Gastrocnemius medialis (tissue), 4 donors: ENCODE data around the gene IL18R1. TPM values are rescaled to one million over a fixed set of nuclear protein-coding genes. Genes with fewer than 3 reads are reported as not detected.

Source experiments
- ATAC-seq, 2 donors: fragments of 150-250 bp; one replicate each; pipeline ENCODE4 v1.9.1; 2016
- DNase-seq, 2 donors: peaks; one replicate each; pipeline ENCODE4 v3.0.0-alpha.2; 2019
- H3K27ac ChIP-seq, 4 donors: fragments of 200-600 bp; sonication (generic); 1 replicate in 1 of 4; 2 replicates in 3 of 4; pipeline ENCODE4 v1.5.1; 2016 to 2018; ENCODE audit warnings: mild to moderate bottlenecking in 2 of 4, moderate library complexity in 1 of 4
- H3K27me3 ChIP-seq, 3 donors: fragments of 200-600 bp; sonication (generic) in 2 of 3; 1 replicate in 1 of 3; 2 replicates in 2 of 3; pipeline versions ENCODE4 v1.5.1 to v1.6.0; 2016 to 2019; ENCODE audit warnings: mild to moderate bottlenecking in 1 of 3, moderate library complexity in 1 of 3
- H3K36me3 ChIP-seq, 2 donors: fragments of 200-600 bp; sonication (generic) in 1 of 2; one replicate each; pipeline ENCODE4 v1.5.1; 2017 to 2018
- H3K4me1 ChIP-seq, 2 donors: fragments of 200-600 bp; sonication (generic) in 1 of 2; one replicate each; pipeline ENCODE4 v1.5.1; 2016 to 2017; ENCODE audit warnings: mild to moderate bottlenecking in 2 of 2
- H3K4me3 ChIP-seq, 4 donors: fragments of 200-600 bp; sonication (generic) in 3 of 4; 1 replicate in 1 of 4; 2 replicates in 3 of 4; pipeline ENCODE4 v1.5.1; 2016 to 2019; ENCODE audit warnings: mild to moderate bottlenecking in 2 of 4
- H3K9me3 ChIP-seq, 3 donors: fragments of 200-600 bp; sonication (generic) in 2 of 3; 1 replicate in 1 of 3; 2 replicates in 2 of 3; pipeline ENCODE4 v1.5.1; 2016 to 2019
- CTCF ChIP-seq, 5 experiments: fragments of 450-650 bp in 3 of 5; fragments of 200-600 bp in 2 of 5; sonication (generic) in 2 of 5; IDR thresholded peaks in 4 of 5; conservative IDR thresholded peaks in 1 of 5; 1 replicate in 4 of 5; 2 replicates in 1 of 5; pipeline ENCODE4 v1.5.1; 2016 to 2019; ENCODE audit warnings: antibody characterized with exemption in 5 of 5, mild to moderate bottlenecking in 3 of 5, moderate library complexity in 3 of 5
- POLR2A ChIP-seq, 2 donors: fragments of 450-650 bp; IDR thresholded peaks; one replicate each; pipeline ENCODE4 v1.6.1; 2017; ENCODE audit warnings: antibody characterized with exemption in 2 of 2, mild to moderate bottlenecking in 2 of 2, moderate library complexity in 2 of 2
- in situ Hi-C, 4 donors: fragments of 200-750 bp; cut with MboI; loops; one replicate each; pipeline versions ENCODE4 v1.15.0 to v1.8.0; 2017; ENCODE audit warnings: low sequenced_read_pairs in 4 of 4
- intact Hi-C: fragments of 100-400 bp; cut with DNase I; formaldehyde crosslinking; loops from one replicate; pipeline ENCODE4 v1.15.1; 2023; ENCODE audit warnings: low total_unique reads
- total RNA-seq, 4 donors: library from RNA; depleted of rRNA; stranded (reverse); fragments of >200 nt; gene quantifications; one replicate each; pipeline versions ENCODE4 v1.1.0 to v1.2.3, GENCODE V29; 2016

IL18R1 gene
- total RNA-seq, 4 donors from 2014 or later = 0.36 to 2.8 (median 1.1) TPM

GRCh38 chr2:102342888-102343287, 12.7 kb upstream of the IL18R1 start:
- DNase-seq (no peak), ATAC-seq (no peak)
- Histone ChIP-seq H3K9me3 (no peaks in the 10 kb centered on the region), H3K4me3 (no peak overlapping the region), H3K36me3 (no peaks in the 10 kb centered on the region), H3K27ac (no peak overlapping the region), H3K4me1 (no peaks in the 10 kb centered on the region), H3K27me3 (no peaks in the 10 kb centered on the region)
- intact Hi-C loops = no loop called here
- no peak for TF ChIP-seq POLR2A (IDR thresholded peaks at IDR 0.05)
- TF ChIP-seq CTCF (IDR thresholded peaks at IDR 0.05 in 4 of 5, conservative IDR thresholded peaks at IDR 0.05 in 1 of 5) = no peak
- in situ Hi-C loops = no loop called here

GRCh38 chr2:102344397-102344796, 11.2 kb upstream of the IL18R1 start:
- intact Hi-C loops (no loop called here), in situ Hi-C loops (no loop called here)
- ATAC-seq (no peak), DNase-seq (no peak)
- H3K27ac ChIP-seq = no peak overlapping the region
- no peaks in the 10 kb centered on the region for H3K27me3 ChIP-seq
- H3K9me3 ChIP-seq = no peaks in the 10 kb centered on the region
- no peaks in the 10 kb centered on the region for H3K36me3 ChIP-seq
- no peaks in the 10 kb centered on the region for H3K4me1 ChIP-seq
- TF ChIP-seq CTCF (IDR thresholded peaks at IDR 0.05 in 4 of 5, conservative IDR thresholded peaks at IDR 0.05 in 1 of 5) (no peak), POLR2A (IDR thresholded peaks at IDR 0.05) (no peak)
- H3K4me3 ChIP-seq = no peak overlapping the region

GRCh38 chr2:102345329-102345920, 10.2 kb upstream of the IL18R1 start:
- in situ Hi-C loops = no loop called here
- Histone ChIP-seq H3K9me3 (no peaks in the 10 kb centered on the region), H3K27ac (no peak overlapping the region), H3K27me3 (no peaks in the 10 kb centered on the region), H3K4me1 (no peaks in the 10 kb centered on the region), H3K4me3 (no peak overlapping the region), H3K36me3 (no peaks in the 10 kb centered on the region)
- DNase-seq (no peak), ATAC-seq (no peak)
- intact Hi-C loops = no loop called here
- TF ChIP-seq POLR2A (IDR thresholded peaks at IDR 0.05) (no peak), CTCF (IDR thresholded peaks at IDR 0.05 in 4 of 5, conservative IDR thresholded peaks at IDR 0.05 in 1 of 5) (no peak)

- no peaks in the 10 kb centered on the region for H3K36me3 ChIP-seq
- in situ Hi-C loops (no loop called here), intact Hi-C loops (no loop called here)
- ATAC-seq = no peak
- no peaks in the 10 kb centered on the region for H3K4me1 ChIP-seq
- H3K27me3 ChIP-seq = no peaks in the 10 kb centered on the region
- no peaks in the 10 kb centered on the region for H3K9me3 ChIP-seq
- TF ChIP-seq POLR2A (IDR thresholded peaks at IDR 0.05) = no peak
- no peak overlapping the region for H3K4me3 ChIP-seq
- no peak for DNase-seq
- no peak overlapping the region for H3K27ac ChIP-seq
These were observed 9.0 kb upstream of the IL18R1 start for GRCh38 chr2:102346381-102347130.

GRCh38 chr2:102350137-102350793, 5.3 kb upstream of the IL18R1 start:
- DNase-seq (no peak), ATAC-seq (no peak)
- Histone ChIP-seq H3K27ac (no peak overlapping the region), H3K27me3 (no peaks in the 10 kb centered on the region), H3K9me3 (no peaks in the 10 kb centered on the region), H3K36me3 (no peaks in the 10 kb centered on the region), H3K4me1 (peaks cover 0 to 4% of the 10 kb centered on the region in 2 donors), H3K4me3 (no peak overlapping the region)
- TF ChIP-seq CTCF (IDR thresholded peaks at IDR 0.05 in 4 of 5, conservative IDR thresholded peaks at IDR 0.05 in 1 of 5) = no peak
- no peak for TF ChIP-seq POLR2A (IDR thresholded peaks at IDR 0.05)
- intact Hi-C loops = loop anchor here (10.0 kb wide), 1 partner anchor 165 kb away; the partner anchor contains the start of gene IL1RL2
- in situ Hi-C loops = loop anchor here in 2 of 4 donors (5.0 to 10.0 kb wide), 2 partner anchors 93 to 95 kb away; no protein-coding TSS in a partner anchor
